ENCODE results near the gene ATAD3A.

DNA sequence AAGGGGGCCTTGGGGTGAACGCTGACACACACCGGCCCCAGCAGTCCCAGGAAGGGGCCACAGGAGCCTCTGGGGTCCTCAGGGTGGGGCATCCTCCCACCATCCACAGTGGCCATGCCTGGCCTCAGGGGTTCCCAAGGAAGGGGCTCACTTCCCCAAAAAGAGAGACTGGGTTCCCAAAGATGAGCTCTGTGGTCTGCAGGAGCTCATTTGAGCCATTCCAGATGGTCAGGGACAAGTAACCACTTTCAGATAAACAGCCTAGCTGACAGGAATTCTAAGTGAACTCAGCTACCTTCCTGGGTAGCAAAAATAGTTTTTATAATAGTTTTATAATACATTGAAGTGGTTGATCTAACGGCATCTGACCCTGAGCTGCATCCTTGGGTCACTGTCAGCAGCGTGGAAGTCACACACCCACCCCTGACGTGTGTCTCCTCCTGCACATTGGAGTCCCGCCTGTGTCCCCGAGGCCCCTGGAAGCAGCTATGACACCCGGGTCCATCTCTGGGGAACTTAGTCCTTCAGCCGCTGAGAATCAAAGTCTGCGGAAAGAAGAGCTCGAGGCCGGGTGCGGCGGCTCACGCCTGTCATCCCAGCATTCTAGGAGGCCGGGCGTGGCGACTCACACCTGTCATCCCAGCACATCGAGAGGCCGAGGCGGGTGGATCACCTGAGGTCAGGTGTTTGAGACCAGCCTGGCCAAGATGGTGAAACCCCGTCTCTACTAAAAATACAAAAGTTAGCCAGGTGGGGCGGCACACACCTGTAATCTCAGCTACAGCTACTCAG lies 34.2 kb downstream of the ATAD3A start:
- TF ChIP-seq, protein P1, sequence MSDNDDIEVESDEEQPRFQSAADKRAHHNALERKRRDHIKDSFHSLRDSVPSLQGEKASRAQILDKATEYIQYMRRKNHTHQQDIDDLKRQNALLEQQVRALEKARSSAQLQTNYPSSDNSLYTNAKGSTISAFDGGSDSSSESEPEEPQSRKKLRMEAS (IDR thresholded peaks at IDR 0.05) = no peak
- TF ChIP-seq, protein P2, sequence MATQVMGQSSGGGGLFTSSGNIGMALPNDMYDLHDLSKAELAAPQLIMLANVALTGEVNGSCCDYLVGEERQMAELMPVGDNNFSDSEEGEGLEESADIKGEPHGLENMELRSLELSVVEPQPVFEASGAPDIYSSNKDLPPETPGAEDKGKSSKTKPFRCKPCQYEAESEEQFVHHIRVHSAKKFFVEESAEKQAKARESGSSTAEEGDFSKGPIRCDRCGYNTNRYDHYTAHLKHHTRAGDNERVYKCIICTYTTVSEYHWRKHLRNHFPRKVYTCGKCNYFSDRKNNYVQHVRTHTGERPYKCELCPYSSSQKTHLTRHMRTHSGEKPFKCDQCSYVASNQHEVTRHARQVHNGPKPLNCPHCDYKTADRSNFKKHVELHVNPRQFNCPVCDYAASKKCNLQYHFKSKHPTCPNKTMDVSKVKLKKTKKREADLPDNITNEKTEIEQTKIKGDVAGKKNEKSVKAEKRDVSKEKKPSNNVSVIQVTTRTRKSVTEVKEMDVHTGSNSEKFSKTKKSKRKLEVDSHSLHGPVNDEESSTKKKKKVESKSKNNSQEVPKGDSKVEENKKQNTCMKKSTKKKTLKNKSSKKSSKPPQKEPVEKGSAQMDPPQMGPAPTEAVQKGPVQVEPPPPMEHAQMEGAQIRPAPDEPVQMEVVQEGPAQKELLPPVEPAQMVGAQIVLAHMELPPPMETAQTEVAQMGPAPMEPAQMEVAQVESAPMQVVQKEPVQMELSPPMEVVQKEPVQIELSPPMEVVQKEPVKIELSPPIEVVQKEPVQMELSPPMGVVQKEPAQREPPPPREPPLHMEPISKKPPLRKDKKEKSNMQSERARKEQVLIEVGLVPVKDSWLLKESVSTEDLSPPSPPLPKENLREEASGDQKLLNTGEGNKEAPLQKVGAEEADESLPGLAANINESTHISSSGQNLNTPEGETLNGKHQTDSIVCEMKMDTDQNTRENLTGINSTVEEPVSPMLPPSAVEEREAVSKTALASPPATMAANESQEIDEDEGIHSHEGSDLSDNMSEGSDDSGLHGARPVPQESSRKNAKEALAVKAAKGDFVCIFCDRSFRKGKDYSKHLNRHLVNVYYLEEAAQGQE (IDR thresholded peaks at IDR 0.05; ENCODE audit: low read depth) = no peak
